Measurements from ENCODE around the gene ATP5PB.

DNA sequence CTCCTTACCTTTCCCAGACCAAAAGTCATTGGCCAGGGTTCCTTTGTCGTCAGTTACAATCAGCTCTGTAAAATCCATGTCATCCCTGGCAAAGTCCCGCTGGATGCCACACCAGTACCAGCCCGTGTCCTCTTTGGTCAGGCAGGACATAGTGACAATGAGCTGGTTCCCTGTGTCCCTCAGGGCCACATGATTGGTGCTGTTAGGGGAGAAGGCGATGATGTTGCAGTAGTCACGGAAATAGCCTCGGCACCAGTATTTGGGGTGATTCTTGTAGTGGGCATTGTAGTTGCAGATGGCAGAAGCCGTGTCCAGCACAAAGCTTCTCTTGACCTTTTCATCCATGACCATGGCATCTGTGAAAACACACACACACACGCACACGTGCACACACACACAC lies 39.4 kb downstream of the ATP5PB start:
- TF ChIP-seq, protein P1, sequence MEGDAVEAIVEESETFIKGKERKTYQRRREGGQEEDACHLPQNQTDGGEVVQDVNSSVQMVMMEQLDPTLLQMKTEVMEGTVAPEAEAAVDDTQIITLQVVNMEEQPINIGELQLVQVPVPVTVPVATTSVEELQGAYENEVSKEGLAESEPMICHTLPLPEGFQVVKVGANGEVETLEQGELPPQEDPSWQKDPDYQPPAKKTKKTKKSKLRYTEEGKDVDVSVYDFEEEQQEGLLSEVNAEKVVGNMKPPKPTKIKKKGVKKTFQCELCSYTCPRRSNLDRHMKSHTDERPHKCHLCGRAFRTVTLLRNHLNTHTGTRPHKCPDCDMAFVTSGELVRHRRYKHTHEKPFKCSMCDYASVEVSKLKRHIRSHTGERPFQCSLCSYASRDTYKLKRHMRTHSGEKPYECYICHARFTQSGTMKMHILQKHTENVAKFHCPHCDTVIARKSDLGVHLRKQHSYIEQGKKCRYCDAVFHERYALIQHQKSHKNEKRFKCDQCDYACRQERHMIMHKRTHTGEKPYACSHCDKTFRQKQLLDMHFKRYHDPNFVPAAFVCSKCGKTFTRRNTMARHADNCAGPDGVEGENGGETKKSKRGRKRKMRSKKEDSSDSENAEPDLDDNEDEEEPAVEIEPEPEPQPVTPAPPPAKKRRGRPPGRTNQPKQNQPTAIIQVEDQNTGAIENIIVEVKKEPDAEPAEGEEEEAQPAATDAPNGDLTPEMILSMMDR (IDR thresholded peaks at IDR 0.05; ENCODE audit: low read depth, low read length, missing input control): no peak
- TF ChIP-seq SP1 (IDR thresholded peaks at IDR 0.05) (no peak), RXRA (IDR thresholded peaks at IDR 0.05) (no peak), YY1 (IDR thresholded peaks at IDR 0.05) (no peak), RAD21 (IDR thresholded peaks at IDR 0.05) (no peak), MAX (IDR thresholded peaks at IDR 0.05) (no peak), JUND (IDR thresholded peaks at IDR 0.05) (no peak), ZBTB33 (IDR thresholded peaks at IDR 0.05) (no peak), HNF4A (conservative IDR thresholded peaks at IDR 0.05) (no peak)
